HG03521 (cell line): ENCODE data around the gene IKZF3.
"Not testable (repeated sequence)": the region's sequence is repeated elsewhere in the genome, so short reads cannot be mapped to it uniquely, and the experiment has no call there.

ENCODE experiments used
- ATAC-seq: cut with Tn5 transposase; IDR thresholded peaks from one replicate; pipeline ENCODE4 v1.9.1; 2021; ENCODE audit warnings: mild to moderate bottlenecking, moderate library complexity; ENCODE audit not compliant: unreplicated experiment

Gene IKZF3

DNA sequence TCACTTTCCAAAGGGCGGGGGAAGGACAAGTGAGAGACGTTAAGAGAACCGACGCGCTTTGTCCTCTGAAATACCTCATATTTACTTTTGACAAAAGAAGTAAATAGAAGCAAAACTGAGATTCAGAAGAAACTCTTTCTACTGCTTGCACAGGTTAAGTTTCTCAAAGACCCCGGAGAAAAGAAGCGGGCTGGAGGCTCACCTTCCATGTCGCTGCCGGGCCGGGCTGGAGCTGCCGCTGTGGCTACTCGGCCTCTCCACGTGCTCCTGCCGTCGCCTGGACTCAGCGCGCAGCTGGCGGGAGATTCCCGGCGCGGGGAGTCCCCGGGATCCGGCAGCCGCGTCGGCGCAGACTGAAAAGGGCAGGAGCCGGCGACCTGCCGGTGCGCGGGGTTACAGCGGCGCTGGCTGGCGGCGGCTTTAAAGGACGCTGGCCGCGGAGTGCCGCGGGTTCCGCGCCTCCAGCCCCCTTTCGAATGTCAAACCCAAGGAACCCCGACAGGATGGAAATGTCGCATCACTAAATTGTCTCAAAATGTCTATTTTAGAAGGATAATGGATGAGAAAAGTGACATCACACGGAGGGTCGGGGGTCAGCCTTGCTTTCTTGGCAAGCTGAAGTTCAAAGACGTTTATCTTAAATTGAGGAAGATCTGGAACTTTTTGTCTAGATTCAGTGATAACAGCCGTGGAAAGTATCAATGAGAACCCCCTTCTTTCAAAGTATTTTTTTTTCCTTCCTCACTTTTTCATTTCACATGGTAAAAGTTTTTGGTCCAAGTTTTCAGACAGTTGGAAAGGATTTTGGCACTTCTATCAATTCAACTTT, at the start of gene IKZF3:
IKZF3 (minus strand) TSS at position 395 of the 829 bp plus-strand sequence; CDS start at position 209, 186 bp downstream.
- peak; percentile 35 for ATAC-seq

DNA sequence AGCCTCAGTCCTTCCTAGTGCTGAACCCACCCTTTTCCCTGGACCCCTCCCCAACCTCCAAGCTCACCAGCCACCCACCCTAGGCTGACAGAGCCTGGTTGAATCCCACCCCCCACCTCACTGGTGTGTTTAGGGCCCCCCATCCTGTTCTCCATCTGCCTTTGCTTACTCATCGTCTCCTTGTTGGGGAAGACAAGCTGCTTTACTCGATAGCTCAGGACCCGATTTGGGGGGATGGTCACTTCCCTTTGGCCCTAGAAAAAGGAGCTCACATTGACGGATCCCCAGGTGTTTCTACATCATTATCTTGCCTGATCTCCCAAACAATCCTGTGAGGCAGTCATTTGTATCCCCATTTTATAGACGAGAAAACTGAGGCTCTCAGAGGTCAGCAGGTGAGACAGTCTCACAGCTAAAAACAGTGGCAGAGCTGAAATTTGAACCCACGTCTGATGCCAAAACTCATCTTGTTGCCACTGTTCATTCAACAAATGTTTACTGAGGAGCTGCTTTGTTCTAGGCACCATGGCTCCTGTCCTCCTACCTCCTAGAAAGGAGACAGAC, 44.8 kb upstream of the IKZF3 start:
- ATAC-seq, result no peak

DNA sequence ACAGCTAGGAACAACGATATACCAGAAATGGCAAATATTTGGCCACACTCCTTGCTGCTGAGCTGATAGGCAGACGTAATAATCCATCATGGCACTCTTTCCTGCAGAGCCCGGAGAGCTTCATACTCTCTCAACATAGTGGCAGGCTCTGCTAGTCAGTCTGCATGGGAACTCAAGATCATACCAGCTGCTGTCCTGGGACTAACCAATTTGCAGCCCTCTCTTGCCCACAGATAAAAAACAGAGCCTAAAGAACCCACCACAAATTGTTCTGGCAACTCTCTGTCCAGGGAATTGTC, 40.8 kb upstream of the IKZF3 start:
- ATAC-seq, result no peak

DNA sequence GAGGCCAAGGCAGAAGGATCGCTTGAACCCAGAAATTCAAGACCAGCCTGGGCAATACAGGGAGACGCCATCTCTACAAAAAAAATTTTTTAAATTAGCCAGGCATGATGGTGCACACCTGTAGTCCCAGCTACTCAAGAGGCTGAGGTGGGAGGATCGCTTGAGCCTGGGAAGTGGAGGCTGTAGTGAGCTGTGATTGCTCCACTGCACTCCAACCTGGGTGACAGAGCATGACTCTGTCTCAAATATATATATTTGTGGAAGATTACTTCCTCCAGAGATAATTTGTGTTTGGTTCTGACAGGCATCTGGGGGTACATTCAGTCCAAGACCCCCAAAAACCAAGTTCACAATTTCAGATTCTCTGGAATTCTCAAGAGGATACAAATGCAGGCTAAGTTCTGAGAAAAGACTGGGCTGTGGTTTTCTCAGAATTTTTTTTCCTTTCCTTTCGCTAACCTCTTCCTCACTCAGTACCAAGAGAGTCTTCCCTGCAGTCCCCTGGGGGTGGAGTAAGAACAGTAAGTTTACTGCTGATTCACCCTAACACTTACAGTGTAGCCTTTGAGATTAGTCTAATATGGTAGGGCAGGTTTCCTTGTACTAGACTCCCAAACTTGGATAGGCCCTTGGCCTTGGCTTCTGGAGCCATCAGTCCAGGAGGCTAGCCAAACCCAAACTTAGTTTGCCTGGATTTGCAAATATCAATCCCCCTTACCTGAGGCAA, 39.2 kb upstream of the IKZF3 start:
- no peak for ATAC-seq

DNA sequence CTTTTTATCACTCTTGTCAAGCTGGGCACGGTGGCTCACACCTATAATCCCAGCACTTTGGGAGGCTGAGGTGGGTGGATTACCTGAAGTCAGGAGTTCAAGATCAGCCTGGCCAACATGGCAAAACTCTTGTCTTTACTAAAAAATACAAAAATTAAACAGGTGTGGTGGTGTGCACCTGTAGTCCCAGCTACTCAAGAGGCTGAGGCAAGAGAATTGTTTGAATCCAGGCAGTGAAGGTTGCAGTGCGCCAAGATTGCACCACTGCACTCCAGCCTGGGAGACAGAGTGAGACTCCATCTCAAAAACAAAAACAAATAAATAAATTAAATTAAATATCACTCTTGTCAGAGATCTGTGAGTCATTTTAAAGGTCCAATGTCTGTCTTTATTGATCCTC, 37.9 kb upstream of the IKZF3 start:
- not testable (repeated sequence) for ATAC-seq

DNA sequence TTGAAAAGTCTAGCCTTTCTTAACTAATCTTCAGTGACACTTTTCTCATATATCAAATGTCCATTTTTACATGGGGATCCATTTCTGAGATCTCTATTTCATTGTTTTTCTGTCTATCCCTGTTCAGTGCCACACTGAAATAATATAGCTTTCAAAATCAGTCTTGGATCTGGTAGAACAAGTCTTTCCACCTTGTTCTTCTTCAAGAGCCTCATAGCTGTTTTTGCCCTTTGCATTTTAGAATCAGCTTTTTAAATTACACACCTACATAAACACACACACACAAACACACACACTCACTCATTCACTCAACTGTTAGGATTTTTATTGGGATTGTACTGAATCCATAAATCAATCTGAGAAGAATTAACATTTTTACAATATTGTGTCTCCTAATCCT, 35.1 kb upstream of the IKZF3 start:
- ATAC-seq, result no peak

DNA sequence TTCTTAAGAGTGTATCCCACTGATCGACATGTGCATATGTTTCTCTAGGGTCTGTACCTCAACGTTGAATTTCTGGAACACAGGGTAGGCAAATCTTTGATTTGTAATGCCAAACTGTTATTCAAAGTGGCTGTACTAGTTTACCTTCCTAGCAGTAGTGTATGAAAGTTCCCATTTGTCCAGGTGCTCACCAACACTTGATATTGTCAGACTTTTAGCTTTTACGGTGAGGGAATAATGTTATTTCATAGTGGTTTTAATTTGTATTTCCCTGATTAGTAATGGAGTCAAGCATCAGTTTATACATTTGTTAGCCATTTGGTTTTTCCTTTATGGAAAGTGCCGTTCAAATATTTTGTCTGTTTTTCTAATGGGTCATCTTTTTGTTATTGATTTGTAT, 34.0 kb upstream of the IKZF3 start:
- no peak for ATAC-seq

DNA sequence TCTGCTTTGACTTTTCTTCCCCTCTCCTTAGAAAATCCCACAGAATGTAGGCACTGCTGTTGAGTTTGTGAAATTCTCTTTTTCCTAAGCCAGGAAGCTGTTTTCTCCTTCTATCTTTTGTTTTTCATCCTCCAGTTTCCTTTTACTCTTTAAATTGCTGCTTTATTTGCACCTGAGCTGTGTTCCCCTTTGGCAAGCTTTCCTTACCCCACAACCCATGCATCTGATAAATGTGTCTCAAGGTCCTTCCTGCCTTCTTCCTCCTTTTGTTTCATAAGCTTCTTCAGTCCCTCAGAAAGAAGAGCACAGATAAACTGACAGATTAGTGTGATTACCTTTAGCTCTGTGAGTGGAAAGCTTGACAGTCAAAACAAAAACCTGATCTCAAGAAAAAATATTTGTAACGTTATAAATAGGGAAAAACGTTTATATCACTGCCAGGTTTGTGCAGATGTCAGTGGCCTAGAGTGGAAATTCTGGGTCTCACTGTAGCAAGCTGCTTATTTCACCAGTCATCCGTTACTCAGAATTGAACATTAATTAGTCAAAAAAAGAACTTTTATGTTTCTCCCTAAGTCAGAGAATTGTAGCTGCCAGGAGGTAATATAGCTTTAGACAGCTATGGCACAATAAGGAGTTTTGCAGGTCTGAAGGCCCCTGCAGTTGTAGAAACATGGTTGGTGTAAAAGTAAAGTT, 30.7 kb upstream of the IKZF3 start:
- no peak for ATAC-seq

DNA sequence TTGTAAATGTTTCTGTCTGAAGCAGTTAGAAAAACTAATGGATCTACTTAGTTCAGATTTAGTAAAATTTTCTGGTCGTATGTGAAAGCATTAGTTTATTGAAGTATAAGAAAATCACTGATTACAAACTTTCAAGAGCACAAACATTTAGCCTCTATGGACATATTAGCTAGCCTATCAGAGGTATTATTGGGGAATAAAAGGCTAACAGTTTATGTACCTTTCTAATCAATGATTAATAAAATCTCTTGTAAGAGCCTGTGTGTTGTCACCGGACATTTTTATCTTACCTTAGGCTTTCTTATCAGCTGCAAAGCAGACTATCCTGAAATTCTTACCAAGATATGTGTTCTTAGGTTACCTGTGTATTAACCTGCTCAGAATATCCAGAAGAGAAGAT, 25.1 kb upstream of the IKZF3 start:
- no peak for ATAC-seq

DNA sequence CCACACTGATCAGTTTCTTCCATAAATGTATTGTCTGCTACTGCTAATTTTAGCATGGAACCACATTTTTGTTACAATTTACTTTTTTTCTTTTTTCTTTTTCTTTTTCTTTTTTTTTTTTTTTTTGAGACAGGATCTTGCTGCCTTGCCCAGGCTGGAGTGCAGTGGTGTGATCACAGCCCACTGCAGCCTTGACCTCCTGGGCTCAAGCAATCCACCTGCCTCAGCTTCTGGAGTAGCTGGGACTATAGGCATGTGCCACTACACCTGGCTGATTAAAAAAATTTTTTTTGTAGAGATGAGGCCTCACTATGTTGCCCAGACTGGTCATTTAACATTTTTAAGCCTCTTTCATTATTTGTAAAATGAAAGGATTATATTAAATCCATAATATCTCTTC, 23.0 kb upstream of the IKZF3 start:
- no peak for ATAC-seq

DNA sequence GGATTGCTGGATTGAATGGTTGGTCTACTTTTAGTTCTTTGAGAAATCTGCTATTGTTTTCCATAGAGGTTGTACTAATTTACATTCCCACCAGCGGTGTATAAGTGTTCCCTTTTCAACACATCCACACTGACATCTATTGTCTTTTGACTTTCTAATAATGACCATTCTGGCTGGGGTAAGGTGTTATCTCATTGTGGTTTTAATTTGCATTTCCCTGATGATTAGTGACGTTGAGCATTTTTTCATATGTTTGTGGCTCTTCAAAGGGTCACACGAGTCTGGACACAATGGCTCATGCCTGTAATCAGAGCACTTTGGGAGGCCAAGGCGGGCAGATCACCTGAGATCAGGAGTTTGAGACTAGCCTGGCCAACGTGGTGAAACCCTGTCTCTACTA, 22.0 kb upstream of the IKZF3 start:
- not testable (repeated sequence) for ATAC-seq

DNA sequence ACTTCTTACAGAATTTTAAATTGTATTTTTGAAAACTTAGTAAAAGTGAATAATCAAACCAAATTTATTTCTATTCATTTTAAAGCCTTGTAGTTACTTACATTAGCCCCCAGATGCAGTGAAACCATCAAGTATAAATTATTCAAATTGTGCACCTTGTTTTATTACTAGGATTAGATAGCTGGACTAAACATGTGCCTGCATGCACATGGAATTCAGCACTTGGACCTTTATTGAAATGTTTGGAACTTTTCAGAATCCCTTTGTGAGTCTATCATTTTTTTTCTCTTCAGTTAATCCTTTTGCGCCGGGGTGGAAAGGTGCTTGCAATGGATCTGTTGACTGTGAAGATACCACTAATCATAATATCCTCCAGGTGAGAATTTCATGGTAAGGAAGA, 8.6 kb upstream of the IKZF3 start:
- ATAC-seq, result no peak

DNA sequence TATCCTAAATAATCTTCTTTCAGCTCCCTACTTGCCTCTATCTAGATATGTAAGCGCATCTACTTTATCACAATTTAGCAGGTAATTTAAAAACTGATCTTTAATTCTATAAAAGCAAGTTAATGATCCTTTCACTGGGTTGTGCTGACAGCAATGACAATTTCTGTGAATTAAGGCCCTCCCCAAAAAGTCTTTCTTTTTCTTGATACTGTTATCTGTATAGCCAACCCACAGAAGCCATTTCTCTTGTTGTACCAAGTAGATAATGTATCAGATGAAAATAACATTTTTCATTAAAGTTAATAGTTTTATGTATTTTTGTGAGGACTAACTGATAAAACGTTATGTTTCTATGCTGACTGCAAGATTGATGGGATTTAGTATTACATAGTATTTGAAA, 7.7 kb upstream of the IKZF3 start:
- ATAC-seq, result no peak

DNA sequence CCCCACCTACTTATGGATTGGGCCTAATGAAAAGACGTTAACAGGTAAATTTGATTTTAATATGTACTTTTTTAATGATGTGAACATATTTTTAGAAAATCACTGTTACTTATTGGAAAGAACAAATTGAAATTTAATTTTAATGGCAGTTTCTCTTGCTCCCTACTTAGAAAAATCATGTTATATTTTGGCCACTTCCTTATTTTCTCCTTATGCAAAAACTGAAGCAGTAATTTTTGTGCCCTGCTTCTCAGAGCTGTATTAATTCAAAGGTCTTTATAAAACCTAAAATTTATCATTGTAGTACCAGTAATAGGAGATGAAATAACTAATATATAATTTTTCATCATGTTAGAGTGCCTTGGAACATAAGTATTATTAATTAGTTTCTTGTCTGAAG, 6.7 kb upstream of the IKZF3 start:
- ATAC-seq, result no peak

DNA sequence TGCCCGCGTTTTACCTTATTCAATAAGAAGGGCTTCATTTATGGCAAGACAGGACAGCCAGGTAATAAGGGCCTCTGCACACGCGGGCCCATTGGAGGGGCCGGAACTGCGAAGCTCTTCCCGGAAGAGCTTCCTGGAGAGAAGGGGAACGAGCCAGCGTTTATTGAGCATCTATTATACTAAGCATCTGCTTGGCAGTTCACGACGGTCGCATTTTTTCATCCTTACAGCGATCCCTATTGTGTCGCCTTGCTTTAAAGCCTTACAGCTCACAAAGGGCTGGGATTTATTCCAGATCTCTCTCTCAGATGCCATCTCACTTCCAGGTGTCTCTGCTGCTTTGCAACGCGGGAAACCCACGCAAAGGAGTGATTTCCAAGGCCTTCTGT, 4.4 kb upstream of the IKZF3 start:
- ATAC-seq, result no peak

DNA sequence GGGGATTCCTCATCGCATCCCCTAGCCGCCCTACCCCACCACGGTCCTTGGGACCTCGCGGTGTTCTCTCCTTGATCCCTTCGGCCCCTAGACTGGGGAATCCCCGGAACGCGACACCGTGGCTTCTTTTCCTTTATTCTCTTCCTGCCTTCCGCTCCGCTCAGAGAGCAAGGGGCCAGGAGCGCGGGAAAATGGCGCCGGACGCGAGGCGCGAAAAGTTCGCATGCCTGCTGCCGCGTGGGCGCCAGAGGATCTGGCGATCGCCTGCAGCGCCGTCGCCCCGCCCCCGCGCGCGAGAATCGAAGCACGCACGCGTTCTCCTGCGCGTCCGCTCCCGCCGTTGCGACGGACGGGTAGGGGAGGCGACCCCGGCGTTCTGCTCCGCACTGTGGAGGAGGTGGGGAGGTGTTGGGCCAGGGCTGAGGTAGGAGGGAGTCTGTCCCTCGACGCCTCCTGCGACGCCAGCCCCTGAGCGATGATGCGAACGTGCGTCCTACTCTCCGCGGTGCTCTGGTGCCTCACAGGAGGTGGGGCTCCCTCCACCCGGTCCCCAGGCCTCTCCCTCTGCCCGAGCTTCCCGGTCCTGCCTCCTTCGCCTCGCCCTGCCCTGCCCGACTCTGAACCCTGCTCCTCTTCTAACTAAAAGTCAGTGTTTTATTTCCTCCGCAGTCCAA, 3.9 kb upstream of the IKZF3 start, which contains the start of gene ZPBP2:
ZPBP2 (plus strand) TSS at position 323 of the 674 bp plus-strand sequence; CDS start at position 476, 153 bp downstream.
- peak; percentile 9 for ATAC-seq

DNA sequence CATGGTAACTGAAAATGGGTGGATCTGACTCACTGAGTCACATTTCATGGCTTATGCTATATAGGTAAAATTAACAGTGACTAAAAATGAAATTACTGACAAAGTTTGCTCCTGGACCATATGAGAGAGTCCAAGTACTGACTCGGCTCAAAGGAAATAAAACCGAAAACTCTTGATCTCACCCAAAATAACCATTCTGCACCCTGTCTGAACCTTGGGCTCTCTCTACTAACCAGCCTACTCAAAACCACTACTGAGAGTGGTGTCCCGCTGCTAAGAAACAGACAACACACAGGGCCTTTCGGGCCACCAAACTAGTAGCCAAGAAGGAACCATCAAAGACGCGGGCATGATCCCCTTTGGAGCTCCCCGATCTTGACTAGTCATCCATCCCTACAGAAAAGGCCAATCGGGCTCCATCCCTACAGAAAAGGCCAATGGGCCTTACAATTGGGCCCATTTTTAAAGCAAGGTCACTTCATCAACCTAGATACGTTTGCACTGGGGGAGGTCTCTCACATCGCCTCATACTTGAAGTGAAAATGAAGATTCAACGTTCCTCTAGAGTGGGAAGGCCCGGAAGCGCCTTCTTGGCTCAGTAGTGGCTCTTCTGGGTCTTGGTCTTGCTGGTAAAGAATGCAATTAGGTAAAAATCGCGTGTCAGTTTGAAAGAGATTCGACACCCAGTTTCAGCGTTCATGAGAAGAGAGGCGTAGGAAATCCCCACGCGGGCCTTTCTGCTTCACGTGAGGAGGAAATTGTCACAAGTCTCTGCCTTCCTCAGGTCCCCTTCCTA, 3.2 kb upstream of the IKZF3 start:
- peak; percentile 45 for ATAC-seq

DNA sequence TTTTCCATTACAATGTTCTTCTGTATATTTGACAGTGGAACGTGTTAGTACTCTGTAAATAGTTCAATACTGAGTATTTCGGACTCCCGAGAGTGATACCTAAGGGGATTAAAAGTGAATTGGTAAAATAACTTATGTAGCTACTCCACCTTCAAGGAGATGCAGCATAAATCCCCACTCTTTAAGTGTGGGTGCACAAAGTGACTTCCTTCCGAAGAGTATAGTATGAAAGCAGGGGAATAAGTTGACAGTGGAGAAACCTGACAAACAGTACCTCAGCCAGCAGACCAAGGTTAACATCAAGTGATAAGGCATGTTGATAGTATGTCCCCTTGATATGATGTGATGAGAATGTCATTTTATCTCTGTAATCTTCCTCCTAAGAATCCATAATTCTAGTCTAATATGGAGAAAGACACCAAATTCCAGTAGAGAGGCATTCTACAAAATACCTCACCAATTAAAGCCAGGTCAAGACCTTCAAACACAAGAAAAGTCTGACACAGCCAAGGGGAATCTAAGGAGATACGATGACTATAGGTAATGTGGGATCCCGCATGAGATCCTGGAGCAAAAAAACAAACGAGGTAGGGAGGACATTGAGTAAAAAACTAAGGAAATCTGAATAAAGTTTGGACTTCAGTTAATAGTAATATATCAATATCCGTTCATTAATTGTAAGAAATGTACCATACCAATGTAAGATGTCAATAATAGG, 2.1 kb upstream of the IKZF3 start:
- no peak for ATAC-seq

DNA sequence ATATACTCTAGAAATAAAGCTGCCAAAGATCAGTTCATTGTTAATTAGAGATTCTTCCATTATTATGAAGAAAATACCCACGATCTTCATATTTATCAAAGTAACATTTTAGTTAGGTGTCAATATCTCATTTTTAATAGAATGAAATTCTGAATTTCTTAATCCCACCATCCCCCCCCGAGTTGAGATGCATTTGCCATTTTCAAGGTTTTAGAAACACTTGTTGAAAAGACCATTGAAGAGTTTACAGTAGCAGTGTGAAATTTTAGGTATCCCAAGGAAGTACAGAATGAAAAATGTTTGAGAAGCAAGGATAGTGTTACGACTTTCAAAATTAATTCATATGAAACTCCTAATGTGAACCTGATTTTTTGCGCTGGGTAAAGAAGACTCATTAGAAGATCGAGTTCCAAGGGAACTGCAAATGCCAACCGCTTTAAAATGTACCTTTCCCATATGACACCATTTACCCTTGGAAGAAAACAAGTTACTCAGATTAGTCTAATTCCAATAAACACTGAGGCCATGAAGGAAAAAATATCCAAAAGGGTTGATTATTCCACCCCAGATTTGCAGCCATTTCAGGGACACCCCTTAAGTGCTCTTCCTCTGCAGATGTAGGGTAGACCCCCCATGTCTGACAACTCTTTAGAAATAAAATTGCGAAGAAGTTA, 731 bp downstream of the IKZF3 start:
- ATAC-seq, result no peak
